OCI-LY1 (cell line): ENCODE measurements around the gene AKT2.

Experiments used
- H2AFZ ChIP-seq: fragments of 200-600 bp; sonication (generic), shearing (Covaris generic); 2 replicates; pipeline ENCODE4 v1.6.0; 2014; ENCODE audit warnings: antibody characterized with exemption, mild to moderate bottlenecking, low read length
- H3F3A ChIP-seq: fragments of 200-600 bp; sonication (generic), shearing (Covaris generic); 2 replicates; pipeline ENCODE4 v1.6.0; 2014; ENCODE audit warnings: mild to moderate bottlenecking, antibody characterized with exemption, low read length, moderate library complexity; ENCODE audit not compliant: insufficient read depth
- H3K27ac ChIP-seq: fragments of 200-600 bp; sonication (generic); 2 replicates; pipeline ENCODE4 v1.5.1; 2014; ENCODE audit warnings: low read length, mixed run types, mild to moderate bottlenecking, low read depth; ENCODE audit not compliant: poor library complexity, severe bottlenecking
- H3K27me3 ChIP-seq: fragments of 200-600 bp; sonication (generic); 2 replicates; pipeline ENCODE4 v1.6.0; 2014; ENCODE audit warnings: antibody characterized with exemption, mild to moderate bottlenecking, low read length, moderate library complexity; ENCODE audit not compliant: insufficient read depth
- H3K36me3 ChIP-seq: fragments of 200-600 bp; sonication (generic); 2 replicates; pipeline ENCODE4 v1.6.1; 2014; ENCODE audit warnings: mild to moderate bottlenecking, antibody characterized with exemption, low read length, moderate library complexity, mixed read lengths; ENCODE audit not compliant: insufficient read depth
- H3K4me1 ChIP-seq: fragments of 200-600 bp; sonication (generic); 2 replicates; pipeline ENCODE4 v1.5.1; 2014; ENCODE audit warnings: mild to moderate bottlenecking, low read length, moderate library complexity; ENCODE audit not compliant: insufficient read depth, severe bottlenecking
- H3K4me2 ChIP-seq: fragments of 200-600 bp; sonication (generic), shearing (Covaris generic); 2 replicates; pipeline ENCODE4 v1.6.1; 2014; ENCODE audit warnings: low read length
- H3K4me3 ChIP-seq: fragments of 200-600 bp; sonication (generic); 2 replicates; pipeline ENCODE4 v1.5.1; 2014; ENCODE audit warnings: low read length, low read depth, mild to moderate bottlenecking, mixed read lengths; ENCODE audit not compliant: poor library complexity, severe bottlenecking
- H3K79me2 ChIP-seq: fragments of 200-600 bp; shearing (Covaris generic); 2 replicates; pipeline ENCODE4 v1.6.1; 2016; ENCODE audit warnings: mixed run types, low read length, mixed read lengths; ENCODE audit not compliant: insufficient read depth
- H3K9ac ChIP-seq: fragments of 200-600 bp; sonication (generic), shearing (Covaris generic); 2 replicates; pipeline ENCODE4 v1.6.1; 2014; ENCODE audit warnings: mild to moderate bottlenecking, low read length, mixed read lengths
- H3K9me2 ChIP-seq: fragments of 200-600 bp; sonication (generic), shearing (Covaris generic); 2 replicates; pipeline ENCODE4 v1.6.1; 2014; ENCODE audit warnings: low read depth, mild to moderate bottlenecking, low read length, mixed read lengths
- H3K9me3 ChIP-seq: fragments of 200-600 bp; shearing (Covaris generic); 2 replicates; pipeline ENCODE4 v1.6.1; 2014; ENCODE audit warnings: low read length, mixed read lengths
- H4K20me1 ChIP-seq: fragments of 200-600 bp; sonication (generic), shearing (Covaris generic); 2 replicates; pipeline ENCODE4 v1.6.0; 2016; ENCODE audit warnings: mild to moderate bottlenecking, low read length; ENCODE audit not compliant: insufficient read depth
- CTCF ChIP-seq: fragments of 200-600 bp; sonication (generic), shearing (Covaris generic); IDR thresholded peaks from 2 replicates; pipeline ENCODE4 v1.5.1; 2017; ENCODE audit warnings: mild to moderate bottlenecking, antibody characterized with exemption, low read length, moderate library complexity, mixed read lengths
- EZH2 ChIP-seq: fragments of 200-600 bp; sonication (generic), shearing (Covaris generic); IDR thresholded peaks from 2 replicates; pipeline ENCODE4 v1.8.0; 2017; ENCODE audit warnings: borderline replicate concordance, mixed run types, mild to moderate bottlenecking, antibody characterized with exemption, low read length, moderate library complexity, mixed read lengths

Gene AKT2

GRCh38 chr19:40283414-40284250 lies 1.5 kb downstream of the AKT2 start:
- peaks cover 73% of the 10 kb centered on the region for H3K4me1 ChIP-seq
- H3K9me2 ChIP-seq, result no peaks in the 10 kb centered on the region
- peak overlapping the region; percentile 97 for H3K4me3 ChIP-seq
- H3K27me3 ChIP-seq, result no peaks in the 10 kb centered on the region
- TF ChIP-seq CTCF (no peak), EZH2 (no peak)
- no peaks in the 10 kb centered on the region for H4K20me1 ChIP-seq
- no peaks in the 10 kb centered on the region; the same call in 1 of the 2 replicates for H3K36me3 ChIP-seq
- H3K9me3 ChIP-seq, result no peaks in the 10 kb centered on the region
- peaks cover 47% of the 10 kb centered on the region for H3K79me2 ChIP-seq
- peak overlapping the region; percentile 95 for H3K4me2 ChIP-seq
- no peak overlapping the region for H2AFZ ChIP-seq
- H3K27ac ChIP-seq, result peak overlapping the region; percentile 97
- H3K9ac ChIP-seq, result peak overlapping the region; percentile 98
- H3F3A ChIP-seq, result 0 out of 2 replicates have a peak, but pooled peaks cover 5% of the 10 kb centered on the region

GRCh38 chr19:40282920-40283319 lies 2.2 kb downstream of the AKT2 start:
- 0 out of 2 replicates have a peak, but pooled peaks cover 5% of the 10 kb centered on the region for H3F3A ChIP-seq
- H3K4me1 ChIP-seq, result peaks cover 80% of the 10 kb centered on the region
- no peaks in the 10 kb centered on the region for H3K9me2 ChIP-seq
- peak overlapping the region; percentile 98 for H3K9ac ChIP-seq
- peak overlapping the region; percentile 97 for H3K27ac ChIP-seq
- no peaks in the 10 kb centered on the region for H3K27me3 ChIP-seq
- TF ChIP-seq CTCF, result no peak
- H3K4me2 ChIP-seq, result peak overlapping the region; percentile 95
- H2AFZ ChIP-seq, result no peak overlapping the region
- H3K36me3 ChIP-seq, result no peaks in the 10 kb centered on the region; the same call in 1 of the 2 replicates
- peaks cover 54% of the 10 kb centered on the region for H3K79me2 ChIP-seq
- H3K4me3 ChIP-seq, result peak overlapping the region; percentile 97
- no peaks in the 10 kb centered on the region for H3K9me3 ChIP-seq
- H4K20me1 ChIP-seq, result no peaks in the 10 kb centered on the region

- no peaks in the 10 kb centered on the region for H3K9me2 ChIP-seq
- H3F3A ChIP-seq, result 0 out of 2 replicates have a peak, but pooled peaks cover 5% of the 10 kb centered on the region
- TF ChIP-seq CTCF (no peak), EZH2 (no peak)
- H3K9me3 ChIP-seq, result no peaks in the 10 kb centered on the region
- peaks cover 62% of the 10 kb centered on the region for H3K79me2 ChIP-seq
- no peaks in the 10 kb centered on the region for H3K27me3 ChIP-seq
- peak overlapping the region; percentile 95 for H3K4me2 ChIP-seq
- peak overlapping the region; percentile 60; the same call in 1 of the 2 replicates for H3K9ac ChIP-seq
- H4K20me1 ChIP-seq, result no peaks in the 10 kb centered on the region
- no peak overlapping the region for H2AFZ ChIP-seq
- H3K4me1 ChIP-seq, result peaks cover 86% of the 10 kb centered on the region
- peak overlapping the region; percentile 56 for H3K4me3 ChIP-seq
- peak overlapping the region; percentile 97 for H3K27ac ChIP-seq
- no peaks in the 10 kb centered on the region; the same call in 1 of the 2 replicates for H3K36me3 ChIP-seq
Measured at GRCh38 chr19:40282209-40282580, 3.0 kb downstream of the AKT2 start.
